ENCODE data around the gene METTL2B.
"Not testable (repeated sequence)": the region's sequence is repeated elsewhere in the genome, so short reads cannot be mapped to it uniquely, and the experiment has no call there.

GRCh38 chr7:128523226-128523931 is 46.8 kb downstream of the METTL2B start:
- TF ChIP-seq CTCF (conservative IDR thresholded peaks at IDR 0.05 in 1 of 2, IDR thresholded peaks at IDR 0.05 in 1 of 2; ENCODE audit: low read depth in 1 of 2, low read length in 2 of 2); EZH2 (IDR thresholded peaks at IDR 0.05; ENCODE audit: low read length, missing control alignments): not testable (repeated sequence)

Measured in fibroblast of lung (primary cell).